ENCODE data around the gene CABP7.

DNA sequence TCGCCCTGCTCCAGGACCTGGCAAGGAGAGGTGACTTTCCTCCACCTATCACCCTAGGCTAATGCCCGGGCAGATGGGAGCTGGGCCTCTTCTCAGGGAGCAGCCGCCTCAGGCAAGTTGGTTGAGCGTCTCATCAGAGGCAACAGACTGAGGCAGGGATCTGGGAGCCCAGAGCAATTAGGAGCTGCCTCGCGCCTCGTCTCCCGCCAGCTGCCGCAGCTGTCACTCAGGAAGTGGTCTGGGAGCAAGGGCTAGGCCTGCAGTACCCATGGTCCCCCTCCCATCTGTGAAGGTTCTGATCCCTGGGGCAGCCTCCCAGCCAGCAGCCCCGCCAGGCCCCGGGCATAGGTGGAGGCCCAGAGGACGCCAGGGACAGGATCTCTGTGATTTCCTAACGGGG, 4.6 kb upstream of the CABP7 start:
- TF ChIP-seq, protein P1, sequence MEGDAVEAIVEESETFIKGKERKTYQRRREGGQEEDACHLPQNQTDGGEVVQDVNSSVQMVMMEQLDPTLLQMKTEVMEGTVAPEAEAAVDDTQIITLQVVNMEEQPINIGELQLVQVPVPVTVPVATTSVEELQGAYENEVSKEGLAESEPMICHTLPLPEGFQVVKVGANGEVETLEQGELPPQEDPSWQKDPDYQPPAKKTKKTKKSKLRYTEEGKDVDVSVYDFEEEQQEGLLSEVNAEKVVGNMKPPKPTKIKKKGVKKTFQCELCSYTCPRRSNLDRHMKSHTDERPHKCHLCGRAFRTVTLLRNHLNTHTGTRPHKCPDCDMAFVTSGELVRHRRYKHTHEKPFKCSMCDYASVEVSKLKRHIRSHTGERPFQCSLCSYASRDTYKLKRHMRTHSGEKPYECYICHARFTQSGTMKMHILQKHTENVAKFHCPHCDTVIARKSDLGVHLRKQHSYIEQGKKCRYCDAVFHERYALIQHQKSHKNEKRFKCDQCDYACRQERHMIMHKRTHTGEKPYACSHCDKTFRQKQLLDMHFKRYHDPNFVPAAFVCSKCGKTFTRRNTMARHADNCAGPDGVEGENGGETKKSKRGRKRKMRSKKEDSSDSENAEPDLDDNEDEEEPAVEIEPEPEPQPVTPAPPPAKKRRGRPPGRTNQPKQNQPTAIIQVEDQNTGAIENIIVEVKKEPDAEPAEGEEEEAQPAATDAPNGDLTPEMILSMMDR (IDR thresholded peaks at IDR 0.05 in 8 of 11, conservative IDR thresholded peaks at IDR 0.05 in 3 of 11): no peak
- TF ChIP-seq POLR2A (IDR thresholded peaks at IDR 0.05): no peak
- TF ChIP-seq POLR2AphosphoS5 (IDR thresholded peaks at IDR 0.05): no peak
